ENCODE measurements around the gene RAI2. TPM values are rescaled to one million over a fixed set of nuclear protein-coding genes. Genes with fewer than 3 reads are reported as not detected.

RAI2 gene
- total RNA-seq, 2 experiments from 2014 or later, result 1.5 to 2.0 TPM

GRCh38 chrX:17833954-17834353 lies 27.1 kb downstream of the RAI2 start:
- TF ChIP-seq CTCF (IDR thresholded peaks at IDR 0.05), result no peak
- DNase-seq (no peak), ATAC-seq (ENCODE audit: poor library complexity) (no peak)
- no peaks in the 10 kb centered on the region for H3K36me3 Mint-ChIP-seq (ENCODE audit: low read depth)
- intact Hi-C loops (cut with DNase I, micrococcal nuclease), result no loop called here
- H3K27ac Mint-ChIP-seq, result no peak overlapping the region
- H3K27me3 Mint-ChIP-seq, result no peaks in the 10 kb centered on the region
- no peak overlapping the region for H3K4me3 Mint-ChIP-seq
- POLR2A ChIA-PET, result no interaction called here
- H3K4me1 Mint-ChIP-seq (ENCODE audit: low read depth), result no peaks in the 10 kb centered on the region
- Histone ChIP-seq H3K4me3 (ENCODE audit: low read length) (no peak overlapping the region), H3K36me3 (ENCODE audit: insufficient read depth, low read length) (no peaks in the 10 kb centered on the region), H3K9me3 (ENCODE audit: control insufficient read depth in 1 of 2, insufficient read depth in 1 of 2, low read length in 2 of 2) (no peaks in the 10 kb centered on the region), H3K4me1 (ENCODE audit: insufficient read depth, low read length) (no peaks in the 10 kb centered on the region), H3K27me3 (ENCODE audit: control insufficient read depth in 1 of 2, insufficient read depth in 2 of 2, low read length in 2 of 2) (no peaks in the 10 kb centered on the region), H3K27ac (ENCODE audit: low read depth in 1 of 2, low read length in 2 of 2) (no peak overlapping the region)
- CTCF ChIA-PET, result no interaction called here
- no peaks in the 10 kb centered on the region for H3K9me3 Mint-ChIP-seq

- ATAC-seq (ENCODE audit: poor library complexity) (no peak), DNase-seq (no peak)
- intact Hi-C loops (cut with DNase I, micrococcal nuclease), result no loop called here
- Mint-ChIP-seq H3K27me3 (no peaks in the 10 kb centered on the region), H3K27ac (no peak overlapping the region), H3K36me3 (ENCODE audit: low read depth) (no peaks in the 10 kb centered on the region), H3K4me1 (ENCODE audit: low read depth) (no peaks in the 10 kb centered on the region), H3K4me3 (no peak overlapping the region), H3K9me3 (peaks cover 3% of the 10 kb centered on the region)
- Histone ChIP-seq H3K4me1 (ENCODE audit: insufficient read depth, low read length) (no peaks in the 10 kb centered on the region), H3K36me3 (ENCODE audit: insufficient read depth, low read length) (no peaks in the 10 kb centered on the region), H3K4me3 (ENCODE audit: low read length) (no peak overlapping the region), H3K27ac (ENCODE audit: low read depth in 1 of 2, low read length in 2 of 2) (no peak overlapping the region), H3K9me3 (ENCODE audit: control insufficient read depth in 1 of 2, insufficient read depth in 1 of 2, low read length in 2 of 2) (no peaks in the 10 kb centered on the region), H3K27me3 (ENCODE audit: control insufficient read depth in 1 of 2, insufficient read depth in 2 of 2, low read length in 2 of 2) (no peaks in the 10 kb centered on the region)
- TF ChIP-seq CTCF (IDR thresholded peaks at IDR 0.05), result no peak
- ChIA-PET POLR2A (interaction anchor here (1.0 kb wide), 1 partner anchor 11 kb away, joined by 4 read pairs; no protein-coding TSS in a partner anchor), CTCF (no interaction called here)
These were observed 29.8 kb downstream of the RAI2 start for GRCh38 chrX:17831255-17831654.

GRCh38 chrX:17830211-17830610 lies 30.9 kb downstream of the RAI2 start:
- intact Hi-C loops (cut with DNase I, micrococcal nuclease), result no loop called here
- ChIA-PET CTCF (no interaction called here), POLR2A (no interaction called here)

More at GRCh38 chrX:17830211-17830610, 30.9 kb downstream of the RAI2 start:
- H3K36me3 Mint-ChIP-seq (ENCODE audit: low read depth), result no peaks in the 10 kb centered on the region
- H3K27ac Mint-ChIP-seq, result no peak overlapping the region
- TF ChIP-seq CTCF (IDR thresholded peaks at IDR 0.05), result no peak
- H3K9me3 Mint-ChIP-seq, result peaks cover 3% of the 10 kb centered on the region
- Histone ChIP-seq H3K27ac (ENCODE audit: low read depth in 1 of 2, low read length in 2 of 2) (no peak overlapping the region), H3K4me3 (ENCODE audit: low read length) (no peak overlapping the region), H3K27me3 (ENCODE audit: control insufficient read depth in 1 of 2, insufficient read depth in 2 of 2, low read length in 2 of 2) (no peaks in the 10 kb centered on the region), H3K36me3 (ENCODE audit: insufficient read depth, low read length) (no peaks in the 10 kb centered on the region), H3K4me1 (ENCODE audit: insufficient read depth, low read length) (no peaks in the 10 kb centered on the region), H3K9me3 (ENCODE audit: control insufficient read depth in 1 of 2, insufficient read depth in 1 of 2, low read length in 2 of 2) (no peaks in the 10 kb centered on the region)
- ATAC-seq (ENCODE audit: poor library complexity) (no peak), DNase-seq (no peak)
- no peaks in the 10 kb centered on the region for H3K4me1 Mint-ChIP-seq (ENCODE audit: low read depth)
- H3K4me3 Mint-ChIP-seq, result no peak overlapping the region
- no peaks in the 10 kb centered on the region for H3K27me3 Mint-ChIP-seq

Measured in CD4-positive, alpha-beta T cell (primary cell).